ENCODE results near the gene WDR18.
A peak's percentile ranks its signal among the peaks of the same experiment; 100 is the strongest.

- TF ChIP-seq, protein P1, sequence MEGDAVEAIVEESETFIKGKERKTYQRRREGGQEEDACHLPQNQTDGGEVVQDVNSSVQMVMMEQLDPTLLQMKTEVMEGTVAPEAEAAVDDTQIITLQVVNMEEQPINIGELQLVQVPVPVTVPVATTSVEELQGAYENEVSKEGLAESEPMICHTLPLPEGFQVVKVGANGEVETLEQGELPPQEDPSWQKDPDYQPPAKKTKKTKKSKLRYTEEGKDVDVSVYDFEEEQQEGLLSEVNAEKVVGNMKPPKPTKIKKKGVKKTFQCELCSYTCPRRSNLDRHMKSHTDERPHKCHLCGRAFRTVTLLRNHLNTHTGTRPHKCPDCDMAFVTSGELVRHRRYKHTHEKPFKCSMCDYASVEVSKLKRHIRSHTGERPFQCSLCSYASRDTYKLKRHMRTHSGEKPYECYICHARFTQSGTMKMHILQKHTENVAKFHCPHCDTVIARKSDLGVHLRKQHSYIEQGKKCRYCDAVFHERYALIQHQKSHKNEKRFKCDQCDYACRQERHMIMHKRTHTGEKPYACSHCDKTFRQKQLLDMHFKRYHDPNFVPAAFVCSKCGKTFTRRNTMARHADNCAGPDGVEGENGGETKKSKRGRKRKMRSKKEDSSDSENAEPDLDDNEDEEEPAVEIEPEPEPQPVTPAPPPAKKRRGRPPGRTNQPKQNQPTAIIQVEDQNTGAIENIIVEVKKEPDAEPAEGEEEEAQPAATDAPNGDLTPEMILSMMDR (IDR thresholded peaks at IDR 0.05; ENCODE audit: low read depth, low read length, missing input control): peak; percentile 25
- TF ChIP-seq, protein P2, sequence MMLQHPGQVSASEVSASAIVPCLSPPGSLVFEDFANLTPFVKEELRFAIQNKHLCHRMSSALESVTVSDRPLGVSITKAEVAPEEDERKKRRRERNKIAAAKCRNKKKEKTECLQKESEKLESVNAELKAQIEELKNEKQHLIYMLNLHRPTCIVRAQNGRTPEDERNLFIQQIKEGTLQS (IDR thresholded peaks at IDR 0.05): no peak
- TF ChIP-seq JUND (IDR thresholded peaks at IDR 0.05): no peak
- TF ChIP-seq, protein P3, sequence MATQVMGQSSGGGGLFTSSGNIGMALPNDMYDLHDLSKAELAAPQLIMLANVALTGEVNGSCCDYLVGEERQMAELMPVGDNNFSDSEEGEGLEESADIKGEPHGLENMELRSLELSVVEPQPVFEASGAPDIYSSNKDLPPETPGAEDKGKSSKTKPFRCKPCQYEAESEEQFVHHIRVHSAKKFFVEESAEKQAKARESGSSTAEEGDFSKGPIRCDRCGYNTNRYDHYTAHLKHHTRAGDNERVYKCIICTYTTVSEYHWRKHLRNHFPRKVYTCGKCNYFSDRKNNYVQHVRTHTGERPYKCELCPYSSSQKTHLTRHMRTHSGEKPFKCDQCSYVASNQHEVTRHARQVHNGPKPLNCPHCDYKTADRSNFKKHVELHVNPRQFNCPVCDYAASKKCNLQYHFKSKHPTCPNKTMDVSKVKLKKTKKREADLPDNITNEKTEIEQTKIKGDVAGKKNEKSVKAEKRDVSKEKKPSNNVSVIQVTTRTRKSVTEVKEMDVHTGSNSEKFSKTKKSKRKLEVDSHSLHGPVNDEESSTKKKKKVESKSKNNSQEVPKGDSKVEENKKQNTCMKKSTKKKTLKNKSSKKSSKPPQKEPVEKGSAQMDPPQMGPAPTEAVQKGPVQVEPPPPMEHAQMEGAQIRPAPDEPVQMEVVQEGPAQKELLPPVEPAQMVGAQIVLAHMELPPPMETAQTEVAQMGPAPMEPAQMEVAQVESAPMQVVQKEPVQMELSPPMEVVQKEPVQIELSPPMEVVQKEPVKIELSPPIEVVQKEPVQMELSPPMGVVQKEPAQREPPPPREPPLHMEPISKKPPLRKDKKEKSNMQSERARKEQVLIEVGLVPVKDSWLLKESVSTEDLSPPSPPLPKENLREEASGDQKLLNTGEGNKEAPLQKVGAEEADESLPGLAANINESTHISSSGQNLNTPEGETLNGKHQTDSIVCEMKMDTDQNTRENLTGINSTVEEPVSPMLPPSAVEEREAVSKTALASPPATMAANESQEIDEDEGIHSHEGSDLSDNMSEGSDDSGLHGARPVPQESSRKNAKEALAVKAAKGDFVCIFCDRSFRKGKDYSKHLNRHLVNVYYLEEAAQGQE (IDR thresholded peaks at IDR 0.05): no peak
- TF ChIP-seq ZBTB33 (IDR thresholded peaks at IDR 0.05): no peak
- TF ChIP-seq TAF1 (conservative IDR thresholded peaks at IDR 0.05): no peak
- TF ChIP-seq MAX (IDR thresholded peaks at IDR 0.05): no peak
- no peak for TF ChIP-seq EGR1 (IDR thresholded peaks at IDR 0.05; ENCODE audit: low read depth in 2 of 2)
- TF ChIP-seq RAD21 (IDR thresholded peaks at IDR 0.05): peak in 1 of 2 donors; percentile 50
- TF ChIP-seq YY1 (IDR thresholded peaks at IDR 0.05): no peak
Observed at GRCh38 chr19:1000095-1000494, 15.9 kb downstream of the WDR18 start, which contains the start of gene GRIN3B.
